ENCODE results near the gene ZNF653. TPM values are rescaled to one million over a fixed set of nuclear protein-coding genes. Genes with fewer than 3 reads are reported as not detected.

ZNF653 gene
- total and polyA plus RNA-seq, 9 of the 15 experiments (the other 6 are each of a cell fraction or from before 2014, with no cell fraction given) = 1.6 to 8.0 (median 4.2) TPM; not detected in 2

GRCh38 chr19:11505032-11505503, 571 bp downstream of the ZNF653 start (continued):
- TF ChIP-seq CHD7 (IDR thresholded peaks at IDR 0.05; ENCODE audit: low read depth, low read length) = no peak
- TF ChIP-seq MYC (IDR thresholded peaks at IDR 0.05; ENCODE audit: low read depth, low read length) = no peak
- TF ChIP-seq MYC (CRISPR knock-in tag; IDR thresholded peaks at IDR 0.05; ENCODE audit: borderline replicate concordance, low read depth) = no peak
- TF ChIP-seq FOXP1 (CRISPR knock-in tag; IDR thresholded peaks at IDR 0.05) = no peak
- peak; percentile 69; the same call in 1 of the 2 replicates for TF ChIP-seq KLF16 (IDR thresholded peaks at IDR 0.05)
- no peak for TF ChIP-seq KDM2B (CRISPR knock-in tag; IDR thresholded peaks at IDR 0.05)
- TF ChIP-seq FOXJ3 (CRISPR knock-in tag; IDR thresholded peaks at IDR 0.05) = no peak
- TF ChIP-seq POU5F1 (IDR thresholded peaks at IDR 0.05; ENCODE audit: borderline replicate concordance, low read depth, low read length, partially characterized antibody) = no peak
- TF ChIP-seq GMEB1 (CRISPR knock-in tag; IDR thresholded peaks at IDR 0.05) = 0 out of 2 replicates have a peak, but pooled peaks have one; percentile 14
- TF ChIP-seq ZNF766 (CRISPR knock-in tag; conservative IDR thresholded peaks at IDR 0.05) = no peak
- TF ChIP-seq ZBTB49 (CRISPR knock-in tag; IDR thresholded peaks at IDR 0.05; ENCODE audit: borderline replicate concordance) = no peak
- TF ChIP-seq LEF1 (IDR thresholded peaks at IDR 0.05) = no peak

Data from K562 (cell line).